Measurements from ENCODE around the gene APRT.
"Not testable (repeated sequence)": the region's sequence is repeated elsewhere in the genome, so short reads cannot be mapped to it uniquely, and the experiment has no call there.

Gene APRT

DNA sequence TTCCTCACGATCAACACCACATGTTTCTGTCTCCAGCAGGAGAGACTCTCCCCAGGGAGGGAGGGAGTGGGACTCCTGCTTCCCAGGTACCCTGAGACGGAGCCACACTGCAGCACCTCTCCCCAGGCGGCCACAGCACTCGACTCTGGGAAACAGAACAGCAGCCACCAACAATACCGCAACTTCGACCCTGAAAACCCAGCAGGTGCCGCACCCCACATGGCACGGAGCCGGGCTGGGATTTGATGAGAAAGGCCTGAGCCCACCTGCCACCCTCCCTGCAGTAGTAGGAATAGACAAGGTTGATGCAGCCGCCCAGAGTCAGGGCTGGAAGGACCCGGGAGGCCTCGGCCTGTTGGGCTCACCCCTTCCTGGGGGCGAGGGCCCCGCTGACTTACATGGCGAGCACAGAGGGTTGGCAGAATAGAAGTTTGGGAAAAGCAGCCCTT lies 30.6 kb upstream of the APRT start:
- DNase-seq (ENCODE audit: low read depth in 3 of 3): no peak

DNA sequence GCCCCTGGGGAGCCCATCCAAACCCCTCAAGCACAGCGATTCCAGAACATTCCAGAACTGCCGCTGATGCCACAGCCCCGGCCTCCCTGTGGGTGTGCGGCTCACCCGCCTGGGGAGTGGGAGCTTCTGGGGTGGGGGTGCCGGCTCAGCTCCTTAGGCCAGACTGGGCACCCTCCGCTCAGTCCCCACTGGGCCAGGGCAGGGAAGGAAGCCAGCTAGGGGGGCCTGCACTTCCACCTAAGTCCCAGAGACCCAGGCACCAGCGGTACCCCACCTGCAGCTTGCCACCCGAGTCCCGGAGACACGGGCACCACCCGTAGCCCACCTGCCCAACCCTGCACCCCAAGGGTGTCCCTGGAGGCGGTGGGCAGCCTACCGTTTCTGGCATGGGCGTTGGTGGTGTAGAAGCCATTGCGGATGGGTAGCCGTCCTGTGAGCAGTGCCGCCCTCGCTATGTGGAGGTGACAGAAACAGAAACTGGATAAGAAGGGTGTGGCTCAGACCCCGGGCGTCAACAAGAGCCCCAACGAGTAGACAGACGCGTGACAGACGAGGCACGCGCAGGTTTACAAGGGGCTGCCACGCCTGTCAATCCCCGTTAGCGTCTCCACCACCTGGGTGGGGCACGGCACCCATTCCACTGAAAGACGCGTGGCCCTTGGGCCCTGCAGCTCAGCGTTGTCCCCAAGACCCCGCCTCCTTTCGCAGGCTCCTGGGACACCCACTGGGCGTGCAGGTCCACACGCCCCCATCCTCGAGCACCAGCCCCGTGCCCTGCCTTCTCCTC lies 30.0 kb upstream of the APRT start:
- no peak for DNase-seq (ENCODE audit: low read depth in 3 of 3)

DNA sequence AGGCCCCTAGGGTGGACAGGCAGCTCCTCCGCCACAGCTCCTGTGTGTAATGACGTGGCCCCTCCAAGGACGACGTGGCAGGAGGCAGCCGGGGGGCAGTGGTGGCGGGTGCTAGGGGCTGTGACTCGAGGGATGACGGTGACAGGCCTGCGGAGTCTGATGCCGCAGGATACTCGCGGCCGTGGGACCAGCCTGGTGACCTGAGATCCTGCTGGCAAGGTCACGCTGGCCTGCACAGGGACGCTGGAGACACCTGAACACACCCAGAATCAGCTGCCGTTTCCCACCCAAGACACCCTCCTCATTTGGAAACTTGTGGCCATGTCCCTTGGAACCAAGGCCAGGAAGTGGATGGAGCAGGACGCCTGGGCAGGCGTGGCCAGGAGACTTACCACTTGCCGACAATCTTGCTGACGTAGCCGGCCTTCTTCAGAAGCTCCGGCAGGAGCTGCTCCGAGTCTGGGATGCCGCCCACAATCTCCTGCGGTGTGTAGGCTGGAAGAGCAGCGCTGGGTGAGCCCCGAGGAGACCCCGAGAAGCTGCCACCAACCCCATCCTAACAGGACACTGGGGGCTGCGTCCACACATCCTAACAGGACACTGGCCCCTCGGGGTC lies 29.0 kb upstream of the APRT start:
- no peak for DNase-seq (ENCODE audit: low read depth in 3 of 3)

DNA sequence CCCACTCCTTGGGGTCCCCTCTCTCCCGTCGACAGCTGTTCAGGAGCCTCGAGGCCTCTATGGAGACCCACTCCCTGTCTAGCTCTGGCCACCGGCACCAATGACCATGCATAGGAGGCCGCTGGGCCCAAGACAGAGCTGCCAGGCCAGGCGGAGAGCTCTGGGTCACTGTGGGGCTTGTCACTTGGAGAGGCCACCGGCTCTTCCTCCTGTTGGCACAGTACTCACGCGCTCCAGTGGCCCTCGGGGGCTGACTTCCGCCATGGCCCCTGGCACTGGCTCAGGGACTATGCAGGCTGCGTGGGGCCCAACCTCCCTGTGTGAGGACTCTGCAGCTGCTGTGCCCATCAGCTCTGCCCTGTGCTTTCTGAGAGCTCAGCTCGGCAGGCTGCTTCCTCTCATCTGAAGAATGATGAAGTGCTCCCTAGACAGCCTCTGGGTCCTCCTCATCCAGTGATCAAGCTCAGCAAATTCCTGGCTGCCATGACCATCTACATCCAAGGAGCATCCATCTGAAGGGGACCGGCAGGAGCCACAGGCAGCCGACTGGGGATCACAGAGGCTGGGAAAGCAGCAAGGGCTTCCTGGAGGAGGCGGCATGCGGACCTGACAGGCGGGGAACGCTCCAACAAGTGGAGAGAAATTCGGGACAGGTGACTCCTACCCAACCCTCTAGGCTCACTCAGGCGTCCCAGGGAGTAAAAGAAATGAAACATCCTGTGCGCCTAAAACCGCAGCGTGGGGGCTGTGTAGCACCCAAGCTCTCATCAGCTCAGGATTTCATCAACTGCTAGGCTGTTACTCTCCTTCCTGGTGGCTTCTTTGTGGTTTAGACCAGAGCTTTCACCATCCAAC lies 28.2 kb upstream of the APRT start:
- no peak for DNase-seq (ENCODE audit: low read depth in 3 of 3)

DNA sequence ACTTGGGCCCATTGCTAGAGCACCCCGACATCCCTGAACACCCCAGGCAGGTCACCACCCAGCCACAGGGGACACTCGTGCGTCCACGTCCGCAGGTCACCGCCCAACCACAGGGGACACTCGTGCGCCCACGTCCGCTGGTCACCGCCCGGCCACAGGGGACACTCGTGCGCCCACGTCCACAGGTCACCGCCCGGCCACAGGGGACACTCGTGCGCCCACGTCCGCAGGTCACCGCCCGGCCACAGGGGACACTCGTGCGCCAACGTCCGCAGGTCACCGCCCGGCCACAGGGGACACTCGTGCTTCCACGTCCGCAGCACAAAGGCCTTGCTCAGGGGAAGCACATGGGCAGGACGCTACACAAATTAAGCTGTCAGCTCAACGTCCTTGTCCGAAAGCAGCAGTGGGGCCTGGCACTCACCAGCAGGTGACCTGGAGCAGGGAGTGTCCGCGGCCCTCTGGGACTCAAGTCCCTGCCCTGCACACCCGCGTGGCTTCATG lies 27.4 kb upstream of the APRT start:
- DNase-seq (ENCODE audit: low read depth in 3 of 3): no peak

DNA sequence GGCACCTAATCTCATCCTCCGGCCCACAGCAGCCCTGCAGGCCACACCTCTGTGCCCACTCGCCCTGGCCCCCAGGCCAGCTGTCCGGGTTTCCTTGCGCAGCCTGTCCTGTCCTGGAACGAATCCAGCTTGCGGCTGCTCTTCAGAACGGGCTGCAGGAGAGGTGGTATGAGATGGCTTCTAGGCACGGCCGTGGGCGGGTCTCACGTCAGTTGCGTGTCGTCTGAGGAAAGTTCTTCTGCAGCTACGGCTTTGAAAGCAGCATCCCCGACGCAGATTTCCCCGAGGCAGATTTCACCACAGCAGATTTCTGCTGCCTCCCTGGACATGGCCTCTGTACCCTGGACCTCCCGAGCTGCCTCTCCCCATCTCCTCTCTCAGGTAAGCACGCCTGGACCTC lies 26.8 kb upstream of the APRT start:
- DNase-seq (ENCODE audit: low read depth in 3 of 3): no peak

DNA sequence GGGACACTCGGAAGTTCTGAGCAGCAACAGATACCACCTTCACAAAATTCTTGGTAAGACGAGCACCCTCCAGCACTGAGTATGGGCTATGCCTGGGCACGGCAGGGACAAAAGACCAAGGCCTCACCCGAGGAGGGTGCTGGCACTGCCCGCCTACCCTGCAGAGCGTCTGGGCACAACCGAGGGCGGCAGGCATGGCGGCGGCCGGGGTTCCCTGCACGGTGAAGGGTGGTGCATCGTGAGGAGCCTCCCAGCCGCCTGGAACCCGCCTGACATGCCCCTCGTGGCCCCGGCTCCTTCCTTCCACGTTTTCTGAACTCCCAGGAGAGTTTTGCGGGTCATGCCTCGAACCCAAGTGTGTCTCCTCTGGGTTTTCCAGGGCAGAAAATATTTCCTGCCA lies 26.1 kb upstream of the APRT start:
- DNase-seq (ENCODE audit: low read depth in 3 of 3): no peak

DNA sequence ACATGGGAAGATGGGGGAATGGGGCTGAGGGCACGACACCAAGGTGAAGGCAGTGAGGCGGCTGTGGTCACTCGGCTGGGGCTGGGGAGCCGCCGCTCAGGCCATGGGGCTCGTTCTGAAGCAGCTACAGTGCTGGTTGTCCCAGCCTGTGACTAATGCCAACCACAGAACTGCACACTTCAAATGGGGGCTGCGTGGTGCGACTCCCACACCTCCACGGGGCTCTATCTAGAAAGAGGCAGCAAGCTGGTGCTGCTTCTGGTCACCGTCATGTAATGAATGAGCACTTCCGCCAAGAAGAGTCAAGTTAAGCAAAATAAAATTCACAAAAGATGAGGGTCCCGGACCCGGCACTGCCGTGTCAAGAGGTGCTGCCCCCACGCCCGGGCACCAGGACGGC lies 25.1 kb upstream of the APRT start:
- DNase-seq (ENCODE audit: low read depth in 3 of 3): no peak

DNA sequence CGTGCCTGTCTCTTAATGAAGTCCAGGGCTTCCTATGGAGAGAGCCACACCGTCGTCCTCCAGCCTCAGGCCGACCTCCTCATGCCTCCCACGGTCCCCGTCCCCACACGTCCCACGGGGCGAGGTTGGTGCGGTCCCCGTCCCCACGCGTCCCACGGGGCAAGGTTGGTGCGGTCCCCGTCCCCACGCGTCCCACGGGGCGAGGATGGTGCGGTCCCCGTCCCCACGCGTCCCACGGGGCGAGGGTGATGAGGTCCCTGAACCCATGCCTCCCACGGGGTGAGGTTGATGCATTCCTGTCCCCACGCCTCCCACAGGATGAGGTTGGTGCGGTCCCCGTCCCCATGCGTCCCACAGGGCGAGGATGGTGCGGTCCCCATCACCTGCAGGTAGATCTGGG lies 24.1 kb upstream of the APRT start:
- no peak for DNase-seq (ENCODE audit: low read depth in 3 of 3)

DNA sequence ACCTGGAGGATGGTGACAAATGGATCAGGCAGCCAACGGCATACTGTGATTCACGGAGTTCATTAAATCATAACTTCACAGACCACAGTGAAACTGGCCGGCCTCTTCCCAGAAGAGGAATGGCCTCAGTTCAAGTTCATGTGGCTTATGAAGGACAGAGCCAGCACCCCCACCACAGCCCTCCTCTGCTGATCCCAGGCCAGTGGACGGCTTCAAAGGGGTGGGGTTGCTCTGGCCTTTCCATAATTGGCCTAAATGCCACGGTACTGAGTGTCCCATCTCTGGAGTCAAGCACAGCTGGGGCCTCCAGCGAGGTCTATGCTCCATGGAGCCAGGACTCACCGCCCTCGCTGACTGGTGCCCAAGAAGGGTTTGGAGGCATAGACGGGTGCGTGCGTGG lies 23.7 kb upstream of the APRT start:
- DNase-seq (ENCODE audit: low read depth in 3 of 3): no peak

DNA sequence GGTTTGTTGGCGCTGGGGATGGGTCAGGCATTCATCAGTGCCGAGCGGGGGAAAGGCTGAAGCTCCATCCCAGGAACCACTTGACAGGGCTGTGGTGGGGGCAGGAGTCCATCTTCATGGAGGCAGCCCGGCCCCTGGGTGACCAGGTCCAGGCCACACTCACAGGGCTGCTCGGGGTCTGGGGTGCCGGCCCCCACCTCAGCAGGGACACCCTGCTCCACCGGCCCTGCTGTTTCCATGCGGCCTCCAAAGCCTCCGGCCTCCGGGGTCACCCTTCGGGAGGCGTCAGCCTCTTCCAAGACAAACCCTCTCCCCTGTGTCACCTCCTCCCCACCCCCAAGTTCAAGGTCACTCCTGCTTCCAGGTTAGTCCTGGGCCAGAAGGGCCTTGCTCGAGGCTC lies 22.9 kb upstream of the APRT start:
- no peak for DNase-seq (ENCODE audit: low read depth in 3 of 3)

DNA sequence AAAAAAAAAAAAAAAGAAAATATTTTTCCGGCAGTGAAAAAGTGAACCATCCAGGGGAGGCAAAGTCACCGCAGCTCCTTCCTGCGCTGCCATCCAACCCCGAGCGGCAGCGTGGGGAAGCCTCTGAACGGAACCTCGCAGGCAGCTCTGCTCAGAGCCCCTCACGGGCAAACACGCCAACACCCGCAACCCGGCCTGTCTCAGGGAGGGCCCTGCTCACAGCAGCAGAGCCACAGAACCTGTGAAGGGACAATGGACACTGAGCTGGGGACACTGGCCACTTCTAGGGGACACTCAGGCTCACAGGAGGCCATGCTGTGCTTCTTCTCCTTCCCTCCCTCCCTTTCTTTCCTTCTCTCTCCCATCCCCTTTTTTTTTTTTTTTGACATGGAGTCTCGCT lies 21.4 kb upstream of the APRT start:
- no peak for DNase-seq (ENCODE audit: low read depth in 3 of 3)

DNA sequence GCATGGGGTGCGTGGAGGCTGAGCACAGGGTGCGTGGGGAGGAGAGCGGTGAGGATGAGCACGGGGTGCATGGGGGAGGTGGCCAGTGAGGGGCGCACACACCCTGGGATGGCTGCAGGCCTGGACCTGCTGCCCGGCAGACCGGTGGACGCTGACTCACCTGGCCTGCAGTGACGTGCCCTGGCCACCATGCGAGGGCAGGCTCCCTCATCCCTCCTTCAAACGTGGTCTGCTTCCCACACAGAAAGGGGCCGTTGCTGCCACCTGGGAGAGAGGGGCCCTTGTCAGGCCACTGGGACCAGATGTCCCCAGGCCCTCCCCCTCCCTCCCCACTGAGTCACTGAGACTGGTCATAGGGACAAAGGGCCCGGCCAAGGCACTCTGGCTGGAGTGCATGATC lies 20.1 kb upstream of the APRT start:
- no peak for DNase-seq (ENCODE audit: low read depth in 3 of 3)

DNA sequence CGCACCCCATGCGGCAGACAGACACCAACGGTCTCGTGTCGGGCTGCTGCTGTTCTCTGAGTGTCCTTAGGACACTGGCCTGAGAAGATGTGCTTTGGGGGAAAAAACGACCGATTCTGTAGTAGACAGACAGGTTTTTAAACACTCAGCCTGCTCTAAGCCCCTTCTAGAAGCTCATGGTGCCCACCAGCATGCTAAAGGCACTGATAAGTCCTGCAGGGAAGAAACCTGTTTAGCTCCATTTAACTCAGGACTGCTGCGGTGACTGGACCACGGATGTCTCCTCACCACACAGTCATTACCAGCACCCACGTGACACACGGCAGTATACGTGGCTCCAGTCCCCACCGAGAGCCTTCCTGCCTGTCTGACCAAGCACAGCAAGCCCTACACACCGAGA lies 19.1 kb upstream of the APRT start:
- no peak for DNase-seq (ENCODE audit: low read depth in 3 of 3)

DNA sequence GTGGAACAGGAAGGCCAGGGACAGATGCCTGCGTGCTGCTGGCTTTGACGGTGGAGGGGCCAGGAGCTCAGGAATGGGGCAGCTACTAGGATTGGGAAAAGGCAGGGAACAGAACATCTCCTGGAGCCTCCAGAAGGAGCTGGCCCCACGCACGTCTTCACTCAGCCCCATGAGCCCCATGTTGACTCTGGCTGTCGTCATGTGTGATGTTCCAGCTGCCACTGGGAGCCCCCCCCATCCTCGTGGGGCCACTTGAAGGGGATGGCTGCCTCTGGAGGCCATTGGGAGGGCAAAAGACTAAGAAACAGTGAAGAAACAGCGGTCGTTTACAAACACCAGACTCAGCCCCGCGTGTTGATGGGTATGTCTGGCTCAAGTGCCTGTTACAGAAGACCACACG lies 18.5 kb upstream of the APRT start:
- DNase-seq (ENCODE audit: low read depth in 3 of 3): no peak

DNA sequence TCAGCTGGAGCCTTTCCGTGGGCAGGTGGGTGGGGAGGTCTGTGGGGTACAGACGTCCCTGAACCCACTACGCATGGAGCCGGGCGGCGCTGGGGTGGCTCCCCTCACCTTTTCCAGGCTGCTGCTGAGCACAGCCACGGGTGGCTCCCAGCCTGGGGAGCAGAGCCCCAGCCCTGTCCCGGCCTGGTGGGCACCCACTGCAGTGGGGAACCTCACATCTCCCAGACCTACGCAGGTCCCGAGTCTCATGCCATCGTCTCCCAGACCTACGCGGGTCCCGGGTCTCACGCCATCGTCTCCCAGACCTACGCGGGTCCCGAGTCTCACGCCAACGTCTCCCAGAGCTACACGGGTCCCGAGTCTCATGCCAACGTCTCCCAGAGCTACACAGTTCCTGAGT lies 17.0 kb upstream of the APRT start:
- no peak for DNase-seq (ENCODE audit: low read depth in 3 of 3)

DNA sequence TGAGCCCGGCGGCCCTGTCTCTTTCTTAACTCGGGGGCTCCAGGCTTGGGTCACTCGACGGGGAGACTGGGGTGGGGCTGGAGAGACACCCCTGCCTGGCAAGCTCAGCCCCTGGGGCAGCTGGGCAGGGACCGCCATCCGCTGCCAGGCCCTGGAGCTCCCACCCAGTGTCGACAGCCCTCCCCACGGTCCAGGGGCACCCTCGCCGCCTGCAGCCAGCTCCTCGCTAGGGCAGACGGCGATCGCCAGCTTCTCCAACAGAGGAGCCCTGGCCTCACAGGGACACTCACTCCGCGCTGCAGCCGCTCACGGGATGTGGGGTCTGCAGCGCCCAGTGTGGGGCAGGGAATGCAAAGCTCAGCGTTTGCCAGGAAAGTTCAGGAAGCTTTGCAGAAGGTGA lies 16.0 kb upstream of the APRT start:
- DNase-seq (ENCODE audit: low read depth in 3 of 3): no peak

DNA sequence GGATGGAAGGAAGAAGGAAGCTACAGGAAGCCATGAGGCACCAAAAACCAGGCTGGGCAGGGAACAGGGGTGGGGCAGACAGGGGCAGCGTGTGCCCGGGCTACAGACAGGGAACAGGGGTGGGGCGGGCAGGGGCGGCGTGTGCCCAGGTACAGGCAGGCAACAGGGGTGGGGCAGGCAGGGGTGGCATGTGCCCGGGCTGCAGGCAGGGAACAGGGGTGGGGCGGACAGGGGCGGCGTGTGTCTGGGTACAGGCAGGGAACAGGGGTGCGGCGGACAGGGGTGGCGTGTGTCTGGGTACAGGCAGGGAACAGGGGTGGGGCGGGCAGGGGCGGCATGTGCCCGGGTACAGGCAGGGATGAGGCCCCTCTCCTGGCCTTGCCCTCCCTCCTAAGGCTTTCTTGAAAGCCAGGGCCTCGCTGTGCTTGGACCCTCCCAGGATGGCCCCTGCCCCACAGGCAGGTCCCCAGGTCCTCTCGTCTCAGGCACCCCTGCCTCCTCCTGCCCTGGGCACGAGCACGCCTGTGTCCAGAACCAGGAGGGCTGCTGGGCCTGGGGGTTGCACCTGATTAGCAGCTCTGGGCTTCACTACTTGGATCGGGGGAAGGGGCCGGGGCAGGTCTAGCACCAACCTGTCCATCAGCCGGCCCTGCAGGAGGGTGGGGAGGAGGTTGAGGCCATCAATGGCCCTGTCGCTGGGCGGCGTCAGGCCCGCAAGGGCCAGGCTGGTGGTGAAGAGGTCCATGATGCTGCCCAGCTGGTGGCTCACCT lies 14.5 kb upstream of the APRT start:
- no peak for DNase-seq (ENCODE audit: low read depth in 3 of 3)

DNA sequence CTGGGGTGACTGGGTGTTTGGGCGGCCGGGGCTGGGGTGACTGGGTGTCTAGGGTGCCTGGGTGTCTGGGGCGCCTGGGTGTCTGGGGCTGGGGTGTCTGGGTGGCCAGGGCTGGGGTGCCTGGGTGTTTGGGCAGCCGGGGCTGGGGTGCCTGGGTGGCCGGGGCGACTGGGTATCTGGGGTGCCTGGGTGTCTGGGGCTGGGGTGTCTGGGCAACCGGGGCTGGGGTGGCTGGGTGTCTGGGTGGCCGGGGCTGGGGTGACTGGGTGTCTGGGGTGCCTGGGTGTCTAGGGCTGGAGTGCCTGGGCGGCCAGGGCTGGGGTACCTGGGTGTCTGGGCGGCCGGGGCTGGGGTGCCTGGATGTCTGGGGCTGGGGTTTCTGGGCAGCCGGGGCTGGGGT lies 13.4 kb upstream of the APRT start:
- DNase-seq (ENCODE audit: low read depth in 3 of 3): no peak

DNA sequence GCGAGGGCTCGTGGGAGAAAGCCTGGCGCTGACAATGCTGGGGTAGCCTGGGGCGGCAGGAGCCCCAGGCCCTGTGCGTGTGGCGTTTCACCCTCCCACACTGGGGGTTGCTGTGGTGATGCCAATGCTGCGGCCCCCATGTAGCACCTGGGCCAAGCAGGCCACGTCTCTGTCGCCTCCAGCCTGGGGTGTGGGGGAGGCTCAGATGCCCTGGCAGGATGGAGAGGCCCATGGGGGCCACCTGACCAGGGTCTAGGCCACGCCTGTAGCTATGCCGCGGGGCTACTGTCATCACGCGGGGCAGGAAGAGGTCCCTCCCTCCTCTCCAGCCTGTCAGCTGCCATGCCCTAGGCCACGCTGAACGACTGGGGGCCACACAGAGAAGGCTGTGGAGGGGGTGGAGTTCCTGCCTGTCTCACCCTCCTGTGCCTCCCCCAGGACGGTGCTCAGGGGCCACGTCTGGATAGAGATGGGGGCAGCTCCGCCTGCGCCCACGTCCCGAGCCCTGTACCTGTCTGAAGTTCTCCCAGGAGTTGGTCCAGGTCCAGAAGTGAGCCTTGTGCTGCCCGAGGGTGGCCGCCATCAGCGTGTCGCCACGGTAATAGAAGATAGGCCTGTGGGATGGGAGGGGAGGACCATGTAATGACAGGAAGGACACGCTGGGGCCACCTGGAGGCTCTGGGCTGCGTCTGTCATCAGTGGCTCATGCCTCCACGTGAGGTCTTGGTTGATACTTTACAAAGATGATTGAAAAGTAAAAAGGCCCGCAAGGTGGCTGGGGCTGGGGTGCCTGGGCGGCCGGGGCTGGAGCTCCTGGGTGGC lies 12.7 kb upstream of the APRT start:
- DNase-seq (ENCODE audit: low read depth in 3 of 3): no peak

DNA sequence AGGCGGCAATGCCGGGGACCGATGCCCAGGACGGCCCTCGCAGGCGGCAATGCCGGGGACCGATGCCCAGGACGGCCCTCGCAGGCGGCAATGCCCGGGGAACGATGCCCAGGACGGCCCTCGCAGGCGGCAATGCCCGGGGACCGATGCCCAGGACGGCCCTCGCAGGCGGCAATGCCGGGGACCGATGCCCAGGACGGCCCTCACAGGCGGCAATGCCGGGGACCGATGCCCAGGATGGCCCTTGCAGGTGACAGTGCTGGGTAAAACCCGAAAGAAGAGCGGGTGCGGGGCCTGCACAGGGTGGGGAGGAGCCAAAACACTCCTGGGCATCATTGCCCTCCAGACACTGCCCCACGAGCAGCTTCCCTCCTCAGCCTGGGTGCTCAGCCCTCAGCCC lies 11.9 kb upstream of the APRT start:
- not testable (repeated sequence) for DNase-seq (ENCODE audit: low read depth in 3 of 3)

Measured in stimulated activated CD4-positive, alpha-beta T cell treated with anti-CD3 and anti-CD28 coated beads, TNF-alpha, amount 100 ng/mL, for 24 hours (primary cell).